Body of pancreas (tissue), 4 donors: ENCODE data around the gene KRT23. TPM values are rescaled to one million over a fixed set of nuclear protein-coding genes. Genes with fewer than 3 reads are reported as not detected.

Source experiments
- ATAC-seq: fragments of 150-250 bp; one replicate; pipeline ENCODE4 v1.9.1; 2016
- DNase-seq, 4 donors: peaks; one replicate each; pipeline ENCODE4 v3.0.0-alpha.2; 2019
- H3K27ac ChIP-seq, 4 donors: fragments of 200-600 bp; sonication (generic); 1 replicate in 3 of 4; 2 replicates in 1 of 4; pipeline versions ENCODE4 v1.5.1 to v1.6.1; 2016 to 2019; ENCODE audit warnings: mild to moderate bottlenecking in 1 of 4, mixed read lengths in 1 of 4, moderate library complexity in 1 of 4
- H3K27me3 ChIP-seq, 2 donors: fragments of 200-600 bp; sonication (generic); one replicate each; pipeline ENCODE4 v1.6.0; 2016; ENCODE audit warnings: mild to moderate bottlenecking in 1 of 2
- H3K36me3 ChIP-seq, 2 donors: fragments of 200-600 bp; sonication (generic); replicated peaks in 1 of 2; 2 replicates each; pipeline ENCODE4 v1.5.1; 2016; ENCODE audit warnings: low read depth in 2 of 2; ENCODE audit not compliant: insufficient read depth in 1 of 2
- H3K4me1 ChIP-seq: fragments of 200-600 bp; sonication (generic); one replicate; pipeline ENCODE4 v1.6.0; 2016
- H3K4me3 ChIP-seq, 2 donors: fragments of 200-600 bp; sonication (generic); 1 replicate in 1 of 2; 2 replicates in 1 of 2; pipeline ENCODE4 v1.5.1; 2016 to 2019
- H3K9me3 ChIP-seq, 3 donors: fragments of 200-600 bp; sonication (generic); 1 replicate in 2 of 3; 2 replicates in 1 of 3; pipeline ENCODE4 v1.5.1; 2016
- POLR2A ChIP-seq, 3 donors: fragments of 450-650 bp; IDR thresholded peaks; one replicate each; pipeline ENCODE4 v1.6.1; 2016; ENCODE audit warnings: antibody characterized with exemption in 3 of 3, mild to moderate bottlenecking in 2 of 3
- WGBS, 2 donors: methylation state at CpG; one replicate each; pipeline ENCODE4 v1.1.5; 2017; 5-methylcytosine and 5-hydroxymethylcytosine counted together
- intact Hi-C: fragments of 100-400 bp; cut with DNase I; formaldehyde crosslinking; loops from one replicate; pipeline ENCODE4 v1.15.1; 2023
- total RNA-seq, 2 donors: library from RNA; depleted of rRNA; stranded (reverse); fragments of >200 nt; gene quantifications; one replicate each; pipeline ENCODE4 v1.1.0, GENCODE V29; 2016
- TF ChIP-seq, protein P1 (sequence below), 7 experiments: fragments of 450-650 bp in 4 of 7; fragments of 200-600 bp in 3 of 7; sonication (generic) in 3 of 7; IDR thresholded peaks; one replicate each; pipeline ENCODE4 v1.5.1; 2016 to 2019; ENCODE audit warnings: antibody characterized with exemption in 7 of 7

The KRT23 gene
- total RNA-seq, 2 donors from 2014 or later = 2.3 to 9.6 TPM

DNA sequence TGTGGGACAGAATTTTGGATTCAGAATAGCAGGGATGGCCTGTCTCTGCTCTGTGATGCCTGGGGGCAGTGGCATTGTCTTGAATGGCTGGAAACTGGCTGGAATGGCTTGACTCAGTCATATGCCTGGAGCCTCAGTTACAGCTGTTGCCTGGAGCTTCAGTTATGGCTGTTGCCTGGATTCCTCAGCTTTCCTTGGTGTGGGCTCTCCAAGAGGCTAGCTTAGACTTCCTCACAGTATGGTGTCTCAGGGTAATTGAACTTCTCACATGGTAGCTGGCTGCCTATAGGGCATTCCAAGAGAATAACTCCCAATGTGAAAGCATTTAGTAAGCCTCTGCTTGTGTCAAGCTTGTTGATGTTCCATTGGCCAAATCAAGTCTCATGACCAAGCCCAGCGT, 21.1 kb downstream of the KRT23 start:
- Histone ChIP-seq H3K36me3 (no peaks in the 10 kb centered on the region), H3K27ac (peak overlapping the region in 2 of 4 donors; percentile 39 to 62), H3K4me1 (no peaks in the 10 kb centered on the region), H3K9me3 (no peaks in the 10 kb centered on the region), H3K27me3 (no peaks in the 10 kb centered on the region), H3K4me3 (no peak overlapping the region)
- TF ChIP-seq, protein P1, sequence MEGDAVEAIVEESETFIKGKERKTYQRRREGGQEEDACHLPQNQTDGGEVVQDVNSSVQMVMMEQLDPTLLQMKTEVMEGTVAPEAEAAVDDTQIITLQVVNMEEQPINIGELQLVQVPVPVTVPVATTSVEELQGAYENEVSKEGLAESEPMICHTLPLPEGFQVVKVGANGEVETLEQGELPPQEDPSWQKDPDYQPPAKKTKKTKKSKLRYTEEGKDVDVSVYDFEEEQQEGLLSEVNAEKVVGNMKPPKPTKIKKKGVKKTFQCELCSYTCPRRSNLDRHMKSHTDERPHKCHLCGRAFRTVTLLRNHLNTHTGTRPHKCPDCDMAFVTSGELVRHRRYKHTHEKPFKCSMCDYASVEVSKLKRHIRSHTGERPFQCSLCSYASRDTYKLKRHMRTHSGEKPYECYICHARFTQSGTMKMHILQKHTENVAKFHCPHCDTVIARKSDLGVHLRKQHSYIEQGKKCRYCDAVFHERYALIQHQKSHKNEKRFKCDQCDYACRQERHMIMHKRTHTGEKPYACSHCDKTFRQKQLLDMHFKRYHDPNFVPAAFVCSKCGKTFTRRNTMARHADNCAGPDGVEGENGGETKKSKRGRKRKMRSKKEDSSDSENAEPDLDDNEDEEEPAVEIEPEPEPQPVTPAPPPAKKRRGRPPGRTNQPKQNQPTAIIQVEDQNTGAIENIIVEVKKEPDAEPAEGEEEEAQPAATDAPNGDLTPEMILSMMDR (IDR thresholded peaks at IDR 0.05) = no peak
- no peak for TF ChIP-seq POLR2A (IDR thresholded peaks at IDR 0.05)
- intact Hi-C loops = no loop called here
- DNase-seq = no peak
- no peak for ATAC-seq
- 33 to 60% methylated on average over 1 of the region's 1 CpG for WGBS, 2 donors

- Histone ChIP-seq H3K4me1 (no peaks in the 10 kb centered on the region), H3K9me3 (no peaks in the 10 kb centered on the region), H3K4me3 (no peak overlapping the region), H3K27me3 (no peaks in the 10 kb centered on the region), H3K27ac (peak overlapping the region in 2 of 4 donors; percentile 39 to 62), H3K36me3 (no peaks in the 10 kb centered on the region)
- intact Hi-C loops = no loop called here
- no peak for DNase-seq
- WGBS, 2 donors = 34 to 47% methylated on average over 2 of the region's 2 CpGs
- ATAC-seq = peak; percentile 61
- TF ChIP-seq, protein P1 (IDR thresholded peaks at IDR 0.05) = no peak
- no peak for TF ChIP-seq POLR2A (IDR thresholded peaks at IDR 0.05)
Measured at GRCh38 chr17:40915721-40916256, 21.7 kb downstream of the KRT23 start.

DNA sequence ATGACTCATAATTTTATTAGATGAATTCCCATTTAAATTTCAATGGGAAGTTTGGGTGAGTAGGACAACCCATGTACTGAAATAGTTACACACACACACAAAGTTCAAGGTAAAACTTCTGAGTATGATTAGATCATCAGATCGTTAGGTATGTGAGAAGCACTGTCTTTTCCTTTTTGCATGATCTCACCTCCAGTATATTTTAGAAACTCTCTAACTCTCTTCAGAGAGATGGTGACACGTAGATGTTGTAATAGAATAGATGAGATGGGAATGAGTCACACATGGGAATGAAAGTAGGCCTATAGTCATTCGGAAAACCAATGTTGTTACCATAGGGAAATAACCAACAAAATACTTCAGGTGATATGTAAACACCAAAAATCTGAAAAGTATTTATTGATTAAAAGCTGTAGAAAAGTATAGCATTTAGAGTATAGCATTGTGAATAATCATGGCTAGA, 22.2 kb downstream of the KRT23 start:
- 41 to 44% methylated on average over 3 of the region's 3 CpGs for WGBS, 2 donors
- intact Hi-C loops = no loop called here
- Histone ChIP-seq H3K36me3 (no peaks in the 10 kb centered on the region), H3K9me3 (no peaks in the 10 kb centered on the region), H3K4me1 (no peaks in the 10 kb centered on the region), H3K27ac (peak overlapping the region in 2 of 4 donors; percentile 39 to 62), H3K27me3 (no peaks in the 10 kb centered on the region), H3K4me3 (no peak overlapping the region)
- DNase-seq (no peak), ATAC-seq (peak; percentile 84)
- TF ChIP-seq POLR2A (IDR thresholded peaks at IDR 0.05) = no peak

DNA sequence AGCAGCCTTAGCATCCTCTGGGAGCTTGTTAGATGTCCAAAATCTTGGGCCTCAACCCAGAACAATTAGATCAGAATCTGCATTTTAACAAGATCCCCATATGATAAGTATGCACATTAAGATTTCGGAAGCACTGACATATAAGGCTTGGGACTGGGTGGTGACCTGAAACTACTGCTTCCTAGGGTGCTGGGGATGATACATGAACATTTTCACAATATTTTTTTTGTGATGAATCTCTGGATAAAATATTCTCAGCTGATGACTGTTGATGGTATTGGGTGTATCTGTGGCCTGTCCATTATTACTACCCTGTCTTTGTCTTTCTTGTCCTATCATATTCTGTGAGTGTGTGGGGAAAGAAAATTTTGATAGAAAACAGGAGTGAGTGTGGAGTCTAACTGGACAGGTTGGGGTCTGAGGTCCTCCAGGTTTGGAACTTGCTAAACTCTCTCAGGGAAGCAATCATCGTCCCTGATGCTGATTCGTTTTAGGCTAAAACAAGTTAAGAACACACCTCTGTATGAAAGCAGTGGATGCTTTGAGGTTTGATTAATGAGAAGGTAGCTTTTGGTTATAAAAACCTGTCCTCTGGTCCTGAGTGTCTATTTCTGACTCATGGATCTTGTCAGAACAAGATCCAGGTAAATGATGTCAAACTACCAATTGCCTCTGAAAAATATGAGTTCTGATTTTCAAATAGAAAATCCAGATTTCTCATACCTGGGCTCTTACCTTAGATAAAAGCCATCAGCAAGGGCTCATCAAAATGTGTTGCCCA, 23.2 kb downstream of the KRT23 start:
- WGBS, 2 donors = 61 to 73% methylated on average over 3 of the region's 3 CpGs
- Histone ChIP-seq H3K4me3 (no peak overlapping the region), H3K27ac (no peak overlapping the region), H3K27me3 (no peaks in the 10 kb centered on the region), H3K9me3 (no peaks in the 10 kb centered on the region), H3K36me3 (no peaks in the 10 kb centered on the region), H3K4me1 (no peaks in the 10 kb centered on the region)
- intact Hi-C loops = loop anchor here (5.0 kb wide), 1 partner anchor 743 kb away; no protein-coding TSS in a partner anchor
- TF ChIP-seq POLR2A (IDR thresholded peaks at IDR 0.05) = no peak
- TF ChIP-seq, protein P1 (IDR thresholded peaks at IDR 0.05) = no peak
- DNase-seq = no peak
- no peak for ATAC-seq

DNA sequence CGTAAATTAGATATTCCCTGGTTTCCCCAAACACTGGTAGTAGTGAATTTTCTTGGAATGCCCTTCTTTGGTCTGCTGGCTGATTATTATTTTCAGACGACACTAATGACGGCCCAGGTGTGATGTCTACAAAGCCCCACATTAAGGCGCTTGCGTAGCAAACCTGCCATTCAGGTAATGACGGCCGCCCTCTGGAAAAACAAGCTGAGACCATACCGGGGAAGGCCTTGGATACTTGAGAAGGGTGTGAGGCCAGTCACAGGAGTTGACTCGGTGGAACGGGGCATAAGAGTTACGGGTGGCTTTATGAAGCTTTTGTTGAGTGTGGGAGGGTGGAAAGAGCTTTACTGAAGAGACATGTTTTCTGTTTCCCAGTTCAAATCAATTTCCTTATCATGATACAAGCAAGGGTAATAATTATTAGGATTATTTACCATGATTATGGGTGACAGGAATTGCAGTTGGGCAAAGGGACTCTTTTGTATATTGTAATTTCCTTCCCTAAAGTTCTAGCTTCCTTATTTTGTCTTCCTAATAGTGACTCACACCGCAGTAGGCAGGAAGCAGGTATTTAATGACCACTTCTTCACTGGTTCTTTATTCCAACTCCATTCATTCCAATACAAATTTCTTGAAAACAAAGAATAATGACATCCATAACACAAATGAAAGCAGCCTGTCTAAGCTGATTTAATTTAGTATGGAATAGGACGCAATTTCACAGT, 24.8 kb downstream of the KRT23 start:
- no peak for TF ChIP-seq POLR2A (IDR thresholded peaks at IDR 0.05)
- TF ChIP-seq, protein P1 (IDR thresholded peaks at IDR 0.05) = no peak
- Histone ChIP-seq H3K27me3 (no peaks in the 10 kb centered on the region), H3K4me3 (no peak overlapping the region), H3K9me3 (no peaks in the 10 kb centered on the region), H3K4me1 (no peaks in the 10 kb centered on the region), H3K36me3 (no peaks in the 10 kb centered on the region), H3K27ac (no peak overlapping the region)
- intact Hi-C loops = loop anchor here (5.0 kb wide), 1 partner anchor 745 kb away; no protein-coding TSS in a partner anchor
- WGBS, 2 donors = 67 to 71% methylated on average over 13 of the region's 13 CpGs
- DNase-seq (no peak), ATAC-seq (no peak)
